Gastrocnemius medialis (tissue), 4 donors: ENCODE data around the gene CADPS.

Source experiments
- POLR2A ChIP-seq, 2 donors: fragments of 450-650 bp; IDR thresholded peaks; one replicate each; pipeline ENCODE4 v1.6.1; 2017; ENCODE audit warnings: antibody characterized with exemption in 2 of 2, mild to moderate bottlenecking in 2 of 2, moderate library complexity in 2 of 2
- TF ChIP-seq, protein P1 (sequence below), 5 experiments: fragments of 450-650 bp in 3 of 5; fragments of 200-600 bp in 2 of 5; sonication (generic) in 2 of 5; IDR thresholded peaks in 4 of 5; conservative IDR thresholded peaks in 1 of 5; 1 replicate in 4 of 5; 2 replicates in 1 of 5; pipeline ENCODE4 v1.5.1; 2016 to 2019; ENCODE audit warnings: antibody characterized with exemption in 5 of 5, mild to moderate bottlenecking in 3 of 5, moderate library complexity in 3 of 5

DNA sequence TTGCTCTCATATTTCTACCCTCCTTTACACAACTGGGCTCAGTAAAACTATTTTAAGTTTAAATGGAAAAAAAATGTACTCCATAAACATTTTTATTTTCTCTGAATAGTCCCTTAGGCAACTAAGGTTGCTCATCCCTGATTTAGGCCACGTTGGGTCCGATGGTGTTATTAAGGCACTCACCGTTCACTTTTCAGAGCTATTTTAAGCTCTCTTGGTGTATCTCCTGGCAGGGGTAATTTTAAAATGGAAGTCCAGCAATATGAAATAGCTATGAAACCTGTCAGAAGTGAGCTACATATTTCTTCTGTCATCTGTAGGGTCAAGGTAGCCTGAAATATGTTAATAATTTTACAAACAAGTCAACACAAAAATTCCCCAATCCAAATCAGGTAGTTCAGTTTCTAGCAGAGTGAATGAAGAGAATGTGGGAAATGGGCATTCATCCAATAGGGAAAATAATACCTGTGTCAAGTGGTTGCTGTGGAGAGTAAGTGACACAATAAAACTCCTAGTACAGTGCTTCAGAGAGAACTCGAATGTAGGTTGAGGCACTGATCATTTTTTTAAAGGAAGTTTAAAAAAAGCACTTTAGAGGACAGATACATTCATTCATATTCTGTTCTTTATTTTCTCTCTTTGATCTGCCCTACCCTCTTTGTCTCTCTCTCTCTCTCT lies 292.6 kb downstream of the CADPS start:
- TF ChIP-seq, protein P1, sequence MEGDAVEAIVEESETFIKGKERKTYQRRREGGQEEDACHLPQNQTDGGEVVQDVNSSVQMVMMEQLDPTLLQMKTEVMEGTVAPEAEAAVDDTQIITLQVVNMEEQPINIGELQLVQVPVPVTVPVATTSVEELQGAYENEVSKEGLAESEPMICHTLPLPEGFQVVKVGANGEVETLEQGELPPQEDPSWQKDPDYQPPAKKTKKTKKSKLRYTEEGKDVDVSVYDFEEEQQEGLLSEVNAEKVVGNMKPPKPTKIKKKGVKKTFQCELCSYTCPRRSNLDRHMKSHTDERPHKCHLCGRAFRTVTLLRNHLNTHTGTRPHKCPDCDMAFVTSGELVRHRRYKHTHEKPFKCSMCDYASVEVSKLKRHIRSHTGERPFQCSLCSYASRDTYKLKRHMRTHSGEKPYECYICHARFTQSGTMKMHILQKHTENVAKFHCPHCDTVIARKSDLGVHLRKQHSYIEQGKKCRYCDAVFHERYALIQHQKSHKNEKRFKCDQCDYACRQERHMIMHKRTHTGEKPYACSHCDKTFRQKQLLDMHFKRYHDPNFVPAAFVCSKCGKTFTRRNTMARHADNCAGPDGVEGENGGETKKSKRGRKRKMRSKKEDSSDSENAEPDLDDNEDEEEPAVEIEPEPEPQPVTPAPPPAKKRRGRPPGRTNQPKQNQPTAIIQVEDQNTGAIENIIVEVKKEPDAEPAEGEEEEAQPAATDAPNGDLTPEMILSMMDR (IDR thresholded peaks at IDR 0.05 in 4 of 5, conservative IDR thresholded peaks at IDR 0.05 in 1 of 5): no peak
- TF ChIP-seq POLR2A (IDR thresholded peaks at IDR 0.05): no peak
